ENCODE measurements around the gene POLR3K.
"Not testable (repeated sequence)": the region's sequence is repeated elsewhere in the genome, so short reads cannot be mapped to it uniquely, and the experiment has no call there.

POLR3K gene

DNA sequence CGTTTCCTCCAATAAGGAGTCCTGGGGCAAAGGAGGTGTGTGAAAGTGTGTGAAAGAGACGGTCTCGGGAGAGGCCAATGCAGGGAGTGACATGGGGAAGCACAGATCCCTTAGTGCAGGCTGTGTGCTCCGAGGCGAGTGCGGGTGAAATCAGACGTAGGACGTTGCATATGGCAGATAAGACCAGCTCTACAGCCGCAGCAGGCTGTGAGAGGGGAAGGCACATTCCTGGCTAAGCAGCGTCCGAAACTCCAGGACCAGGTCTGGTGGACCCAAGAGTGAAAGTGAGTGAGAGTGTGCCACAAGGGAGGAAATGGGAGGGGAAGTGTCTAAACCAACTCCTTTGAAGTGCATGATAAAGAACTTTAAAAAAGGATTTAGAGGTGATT, 11.3 kb downstream of the POLR3K start:
- DNase-seq = no peak

GRCh38 chr16:41439-42068, 11.9 kb downstream of the POLR3K start:
- DNase-seq = no peak

GRCh38 chr16:38941-39892, 14.2 kb downstream of the POLR3K start:
- DNase-seq = no peak

DNA sequence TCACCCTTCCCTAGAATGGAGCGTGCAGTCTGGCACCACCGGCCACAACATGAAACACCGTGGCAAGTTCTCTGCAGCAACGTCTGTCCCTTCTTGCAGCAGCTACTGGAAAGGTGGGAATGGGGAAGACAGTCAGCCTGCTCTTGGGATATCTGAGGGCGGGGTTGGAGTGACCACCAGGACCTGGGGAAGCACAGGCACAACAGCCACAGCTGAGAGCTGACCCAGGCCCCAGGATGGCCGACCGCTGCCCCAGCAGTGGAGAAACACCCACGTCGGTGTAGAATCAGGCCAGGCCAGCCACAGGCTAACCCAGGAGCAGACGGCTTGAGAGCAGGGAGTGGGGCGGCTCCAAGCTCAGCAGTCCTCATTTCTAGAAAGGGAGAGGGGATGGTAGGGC, 15.2 kb downstream of the POLR3K start:
- not testable (repeated sequence) for DNase-seq

- DNase-seq = no peak
Observed at GRCh38 chr16:37511-37910, 15.9 kb downstream of the POLR3K start.

GRCh38 chr16:36336-36984, 16.9 kb downstream of the POLR3K start:
- no peak for DNase-seq

DNA sequence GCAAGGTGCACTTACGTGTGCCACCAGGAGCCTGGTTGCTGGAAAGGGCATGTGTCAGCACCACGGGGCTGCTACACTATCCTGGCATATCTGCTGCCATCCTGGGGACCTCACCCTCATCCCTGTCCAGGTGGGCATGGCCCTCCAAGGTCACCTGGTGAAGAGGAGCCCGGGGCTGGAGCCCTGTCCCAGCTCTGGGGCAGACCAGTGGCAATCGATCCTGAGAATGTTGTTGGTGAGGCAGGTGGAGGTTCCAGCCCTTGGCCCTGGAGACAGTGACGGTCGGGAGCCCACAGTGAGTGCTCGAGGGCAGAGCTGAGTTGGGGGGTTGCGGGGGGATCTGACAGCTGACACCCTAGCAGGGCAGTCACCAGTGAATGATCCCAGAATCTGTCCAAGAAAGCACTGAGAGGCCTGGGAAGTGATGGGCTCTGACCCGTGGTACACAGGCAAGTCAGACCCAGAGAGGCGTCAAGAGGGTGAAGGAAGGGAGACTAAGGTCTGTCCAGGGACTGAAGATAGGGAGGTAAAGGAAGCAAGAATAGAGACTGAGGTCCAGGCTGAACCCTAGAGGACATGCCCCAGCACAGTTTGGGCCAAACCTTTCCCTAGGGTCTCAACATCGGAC, 17.6 kb downstream of the POLR3K start:
- no peak for DNase-seq

- DNase-seq = no peak
Observed at GRCh38 chr16:35011-35677, 18.3 kb downstream of the POLR3K start.

DNA sequence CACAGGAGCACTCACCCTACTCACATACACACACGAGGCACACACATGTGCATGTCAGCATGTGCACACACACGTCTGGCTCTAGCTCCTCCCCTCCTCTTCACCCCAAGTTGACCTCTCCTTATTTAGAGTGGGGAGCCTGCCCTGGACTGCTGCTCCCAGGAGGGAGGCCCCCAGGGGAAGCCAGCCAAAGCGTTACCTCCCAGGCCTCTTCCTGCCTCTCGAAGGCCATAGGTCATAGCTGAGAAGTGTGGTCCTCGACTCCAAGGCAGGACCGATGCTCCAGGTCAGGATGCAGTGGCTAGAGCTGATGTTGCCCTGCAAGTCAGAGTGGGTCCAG, 18.8 kb downstream of the POLR3K start:
- no peak for DNase-seq

- no peak for DNase-seq
Observed at GRCh38 chr16:33877-34647, 19.3 kb downstream of the POLR3K start.

DNA sequence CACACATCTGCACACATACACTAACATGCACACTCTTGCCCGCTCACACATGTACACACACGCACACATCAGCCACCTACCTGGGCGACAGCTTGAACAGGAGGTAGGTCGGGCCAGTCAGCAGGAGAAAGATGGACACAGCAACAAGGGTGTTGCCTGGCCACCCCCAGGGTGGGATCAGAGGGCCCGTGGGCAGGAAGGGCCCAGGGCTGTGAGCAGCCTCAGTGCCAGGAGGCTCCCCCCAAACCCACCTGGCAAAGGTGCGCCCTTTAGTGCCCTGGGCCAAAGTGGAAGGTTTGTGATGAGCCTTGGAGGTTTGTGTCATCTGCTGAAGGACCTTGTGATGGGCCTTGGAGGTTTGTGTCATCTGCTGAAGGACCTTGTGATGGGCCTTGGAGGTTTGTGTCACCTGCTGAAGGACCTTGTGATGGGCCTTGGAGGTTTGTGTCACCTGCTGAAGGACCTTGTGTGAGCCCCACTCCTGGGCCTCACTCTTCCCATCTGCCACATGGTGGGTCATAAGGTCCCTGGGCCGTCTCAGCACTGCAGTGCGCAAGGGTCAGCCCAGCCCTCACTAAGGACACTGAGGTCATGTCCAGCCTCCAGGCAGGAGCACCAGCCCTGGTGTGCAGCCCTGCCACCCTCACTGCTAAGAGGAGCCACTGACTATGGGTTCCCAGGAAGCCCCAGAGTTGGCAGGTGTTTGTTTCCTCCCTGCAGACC, 20.1 kb downstream of the POLR3K start:
- DNase-seq = not testable (repeated sequence)

DNA sequence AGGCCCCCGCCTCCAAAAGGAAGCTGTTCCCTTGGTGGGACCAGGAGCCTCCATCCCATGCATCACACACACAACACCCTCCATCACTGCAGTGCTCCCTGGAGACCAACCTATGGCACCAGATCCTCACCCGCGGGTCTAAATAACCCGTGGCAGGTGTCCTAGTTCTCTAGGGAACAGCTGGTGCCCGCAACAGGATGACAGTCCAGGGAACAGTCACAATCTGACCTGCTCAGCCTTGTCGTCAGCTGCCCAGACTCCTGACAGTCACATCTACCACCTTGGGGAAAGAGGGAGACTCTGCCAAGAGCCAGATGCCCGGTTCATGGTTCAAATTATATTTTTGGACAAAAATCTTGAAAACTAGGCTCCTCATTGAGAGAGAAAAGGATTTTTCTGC, 22.8 kb downstream of the POLR3K start:
- DNase-seq = not testable (repeated sequence)

DNA sequence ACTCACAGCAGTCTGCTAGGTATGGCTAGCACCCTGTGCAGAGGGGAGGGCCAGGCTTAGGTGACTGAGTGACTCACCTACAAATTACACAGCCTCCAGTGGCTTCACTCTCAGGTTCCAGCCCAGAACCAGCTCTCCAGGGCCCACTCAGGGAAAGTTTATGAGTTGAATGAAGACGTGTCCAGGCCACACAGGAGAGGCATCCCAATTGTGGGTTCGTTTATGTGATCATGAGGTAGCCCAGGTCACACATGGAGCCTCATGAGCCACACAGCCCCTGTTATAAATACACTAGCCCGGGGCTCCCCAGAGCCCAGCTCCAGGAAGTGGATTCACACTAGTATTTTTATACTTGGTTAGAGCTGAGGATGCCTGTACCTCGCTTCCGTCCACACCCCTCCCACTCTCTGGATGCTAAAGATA, 27.5 kb downstream of the POLR3K start:
- not testable (repeated sequence) for DNase-seq

GRCh38 chr16:24151-24550, 29.3 kb downstream of the POLR3K start:
- DNase-seq = not testable (repeated sequence)

- not testable (repeated sequence) for DNase-seq
Observed at GRCh38 chr16:20886-21285, 32.5 kb downstream of the POLR3K start.

DNA sequence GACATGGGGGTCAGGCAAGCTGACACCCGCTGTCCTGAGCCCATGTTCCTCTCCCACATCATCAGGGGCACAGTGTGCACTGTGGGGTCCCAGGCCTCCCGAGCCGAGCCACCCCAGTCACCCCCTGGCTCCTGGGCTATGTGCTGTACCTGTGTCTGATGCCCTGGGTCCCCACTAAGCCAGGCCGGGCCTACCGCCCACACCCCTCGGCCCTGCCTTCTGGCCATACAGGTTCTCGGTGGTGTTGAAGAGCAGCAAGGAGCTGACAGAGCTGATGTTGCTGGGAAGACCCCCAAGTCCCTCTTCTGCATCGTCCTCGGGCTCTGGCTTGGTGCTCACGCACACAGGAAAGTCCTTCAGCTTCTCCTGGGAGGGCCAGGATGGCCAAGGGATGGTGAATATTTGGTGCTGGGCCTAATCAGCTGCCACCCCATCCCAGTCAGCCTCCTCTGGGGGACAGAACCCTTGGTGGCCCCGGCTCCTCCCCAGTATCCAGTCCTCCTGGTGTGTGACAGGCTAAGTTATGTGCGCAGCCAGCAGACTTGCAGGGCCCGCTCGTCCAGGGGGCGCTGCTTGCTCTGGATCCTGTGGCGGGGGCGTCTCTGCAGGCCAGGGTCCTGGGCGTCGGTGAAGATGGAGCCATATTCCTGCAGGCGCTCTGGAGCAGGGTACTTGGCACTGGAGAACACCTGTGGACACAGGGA, 36.2 kb downstream of the POLR3K start:
- DNase-seq = not testable (repeated sequence)

GRCh38 chr16:10772-11171, 42.6 kb downstream of the POLR3K start:
- DNase-seq = peak; percentile 17

DNA sequence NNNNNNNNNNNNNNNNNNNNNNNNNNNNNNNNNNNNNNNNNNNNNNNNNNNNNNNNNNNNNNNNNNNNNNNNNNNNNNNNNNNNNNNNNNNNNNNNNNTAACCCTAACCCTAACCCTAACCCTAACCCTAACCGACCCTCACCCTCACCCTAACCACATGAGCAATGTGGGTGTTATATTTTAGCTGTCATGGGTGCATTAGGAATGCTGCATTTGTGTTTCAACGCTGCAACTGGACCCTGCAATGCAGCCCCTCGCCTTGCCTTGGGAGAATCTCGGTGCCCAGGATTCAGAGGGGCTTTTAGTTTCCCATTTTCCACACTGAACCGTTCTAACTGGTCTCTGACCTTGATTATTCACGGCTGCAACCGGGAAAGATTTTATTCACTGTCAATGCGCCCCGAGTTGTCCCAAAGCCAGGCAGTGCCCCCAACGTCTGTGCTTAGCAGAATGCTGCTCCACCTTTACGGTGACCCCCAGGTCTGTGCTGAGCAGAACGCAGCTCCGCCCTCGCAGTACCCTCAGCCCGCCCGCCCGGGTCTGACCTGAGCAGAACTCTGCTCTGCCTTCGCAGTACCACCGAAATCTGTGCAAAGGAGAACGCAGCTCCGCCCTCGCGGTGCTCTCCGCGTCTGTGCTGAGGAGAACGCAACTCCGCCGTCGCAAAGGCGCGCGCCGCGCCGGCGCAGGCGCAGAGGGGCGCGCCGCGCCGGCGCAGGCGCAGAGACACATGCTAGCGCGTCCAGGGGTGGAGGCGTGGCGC, 43.3 kb downstream of the POLR3K start:
- no peak for DNase-seq

Data from NCI-H1048 (cell line).